Ascending aorta (tissue), 2 donors: ENCODE results near the gene C3orf18. TPM values are rescaled to one million over a fixed set of nuclear protein-coding genes. Genes with fewer than 3 reads are reported as not detected.
"Not testable (repeated sequence)": the region's sequence is repeated elsewhere in the genome, so short reads cannot be mapped to it uniquely, and the experiment has no call there.

Source experiments
- DNase-seq, 2 donors: peaks; one replicate each; pipeline ENCODE4 v3.0.0-alpha.2; 2019; ENCODE audit warnings: low spot score in 2 of 2
- H3K27ac ChIP-seq, 2 donors: fragments of 200-600 bp; sonication (generic); one replicate each; pipeline ENCODE4 v1.5.1; 2016 to 2017; ENCODE audit warnings: mild to moderate bottlenecking in 1 of 2
- H3K27me3 ChIP-seq: fragments of 200-600 bp; sonication (generic); one replicate; pipeline ENCODE4 v1.5.1; 2017
- H3K36me3 ChIP-seq, 2 donors: fragments of 200-600 bp; sonication (generic); one replicate each; pipeline ENCODE4 v1.5.1; 2016
- H3K4me1 ChIP-seq, 2 donors: fragments of 200-600 bp; sonication (generic); one replicate each; pipeline ENCODE4 v1.5.1; 2016 to 2017; ENCODE audit warnings: mild to moderate bottlenecking in 1 of 2
- H3K4me3 ChIP-seq, 2 donors: fragments of 200-600 bp; sonication (generic); one replicate each; pipeline ENCODE4 v1.5.1; 2016 to 2017; ENCODE audit warnings: mild to moderate bottlenecking in 1 of 2
- H3K9me3 ChIP-seq, 2 donors: fragments of 200-600 bp; sonication (generic); one replicate each; pipeline ENCODE4 v1.5.1; 2016
- CTCF ChIP-seq, 3 experiments: fragments of 200-600 bp in 2 of 3; fragments of 450-650 bp in 1 of 3; sonication (generic) in 2 of 3; IDR thresholded peaks; one replicate each; pipeline ENCODE4 v1.5.1; 2016 to 2019; ENCODE audit warnings: antibody characterized with exemption in 3 of 3, mild to moderate bottlenecking in 1 of 3, moderate library complexity in 1 of 3
- intact Hi-C: fragments of 100-400 bp; cut with DNase I; formaldehyde crosslinking; loops from one replicate; pipeline ENCODE4 v1.15.1; 2023
- total RNA-seq: library from RNA; depleted of rRNA; stranded (reverse); fragments of >200 nt; gene quantifications from one replicate; pipeline ENCODE4 v1.1.0, GENCODE V29; 2016

C3orf18 gene
- total RNA-seq, 1 donor from 2014 or later, result 29.5 TPM

GRCh38 chr3:50516440-50516871, 51.1 kb downstream of the C3orf18 start:
- intact Hi-C loops, result loop anchor here (10.0 kb wide), 1 partner anchor 98 kb away; the partner anchor contains the start of genes CISH and MAPKAPK3
- no peak for DNase-seq
- H3K4me3 ChIP-seq, result peak overlapping the region in 1 of 2 donors; percentile 49
- peak overlapping the region in 1 of 2 donors; percentile 36 for H3K27ac ChIP-seq
- H3K27me3 ChIP-seq, result no peaks in the 10 kb centered on the region
- H3K4me1 ChIP-seq, result peaks cover 0 to 8% of the 10 kb centered on the region in 2 donors
- H3K9me3 ChIP-seq, result no peaks in the 10 kb centered on the region
- TF ChIP-seq CTCF (IDR thresholded peaks at IDR 0.05), result no peak
- no peaks in the 10 kb centered on the region for H3K36me3 ChIP-seq

GRCh38 chr3:50515565-50516439, 51.7 kb downstream of the C3orf18 start:
- Histone ChIP-seq H3K27ac (peak overlapping the region; percentile 36 to 46), H3K27me3 (no peaks in the 10 kb centered on the region), H3K4me3 (peak overlapping the region; percentile 28 to 49), H3K36me3 (no peaks in the 10 kb centered on the region), H3K4me1 (peaks cover 0 to 8% of the 10 kb centered on the region in 2 donors), H3K9me3 (no peaks in the 10 kb centered on the region)
- TF ChIP-seq CTCF (IDR thresholded peaks at IDR 0.05), result no peak
- peak in 1 of 2 donors; percentile 75 for DNase-seq
- intact Hi-C loops, result loop anchor here (10.0 kb wide), 1 partner anchor 99 kb away; the partner anchor contains the start of genes CISH and MAPKAPK3

- not testable (repeated sequence) for H3K36me3 ChIP-seq, H3K4me3 ChIP-seq, H3K27me3 ChIP-seq, H3K9me3 ChIP-seq, H3K4me1 ChIP-seq, DNase-seq, H3K27ac ChIP-seq
- intact Hi-C loops, result loop anchor here (10.0 kb wide), 1 partner anchor 102 kb away; the partner anchor contains the start of genes CISH and MAPKAPK3
Measured at GRCh38 chr3:50512908-50513307, 54.6 kb downstream of the C3orf18 start.

GRCh38 chr3:50512131-50512530, 55.4 kb downstream of the C3orf18 start:
- Histone ChIP-seq H3K4me3 (no peak overlapping the region), H3K27ac (no peak overlapping the region), H3K9me3 (no peaks in the 10 kb centered on the region), H3K36me3 (no peaks in the 10 kb centered on the region), H3K4me1 (peaks cover 0 to 8% of the 10 kb centered on the region in 2 donors), H3K27me3 (no peaks in the 10 kb centered on the region)
- intact Hi-C loops, result loop anchor here (10.0 kb wide), 1 partner anchor 103 kb away; the partner anchor contains the start of genes CISH and MAPKAPK3
- no peak for DNase-seq
- TF ChIP-seq CTCF (IDR thresholded peaks at IDR 0.05), result no peak

- intact Hi-C loops, result loop anchor here (10.0 kb wide), 1 partner anchor 104 kb away; the partner anchor contains the start of genes CISH and MAPKAPK3
Measured at GRCh38 chr3:50510325-50510724, 57.2 kb downstream of the C3orf18 start.

More at GRCh38 chr3:50510325-50510724, 57.2 kb downstream of the C3orf18 start:
- no peaks in the 10 kb centered on the region for H3K27me3 ChIP-seq
- TF ChIP-seq CTCF (IDR thresholded peaks at IDR 0.05), result no peak
- no peak overlapping the region for H3K4me3 ChIP-seq
- H3K4me1 ChIP-seq, result no peaks in the 10 kb centered on the region
- no peak overlapping the region for H3K27ac ChIP-seq
- H3K36me3 ChIP-seq, result no peaks in the 10 kb centered on the region
- no peaks in the 10 kb centered on the region for H3K9me3 ChIP-seq
- no peak for DNase-seq
